NCI-H524 treated with DMSO at 0.1 percent for 48 hours (cell line): ENCODE measurements around the gene USP14.
"Not testable (repeated sequence)": the region's sequence is repeated elsewhere in the genome, so short reads cannot be mapped to it uniquely, and the experiment has no call there.

ENCODE experiments used
- DNase-seq: peaks from one replicate; lab custom pipeline; 2025; lab: John Stamatoyannopoulos, UW

Gene USP14

DNA sequence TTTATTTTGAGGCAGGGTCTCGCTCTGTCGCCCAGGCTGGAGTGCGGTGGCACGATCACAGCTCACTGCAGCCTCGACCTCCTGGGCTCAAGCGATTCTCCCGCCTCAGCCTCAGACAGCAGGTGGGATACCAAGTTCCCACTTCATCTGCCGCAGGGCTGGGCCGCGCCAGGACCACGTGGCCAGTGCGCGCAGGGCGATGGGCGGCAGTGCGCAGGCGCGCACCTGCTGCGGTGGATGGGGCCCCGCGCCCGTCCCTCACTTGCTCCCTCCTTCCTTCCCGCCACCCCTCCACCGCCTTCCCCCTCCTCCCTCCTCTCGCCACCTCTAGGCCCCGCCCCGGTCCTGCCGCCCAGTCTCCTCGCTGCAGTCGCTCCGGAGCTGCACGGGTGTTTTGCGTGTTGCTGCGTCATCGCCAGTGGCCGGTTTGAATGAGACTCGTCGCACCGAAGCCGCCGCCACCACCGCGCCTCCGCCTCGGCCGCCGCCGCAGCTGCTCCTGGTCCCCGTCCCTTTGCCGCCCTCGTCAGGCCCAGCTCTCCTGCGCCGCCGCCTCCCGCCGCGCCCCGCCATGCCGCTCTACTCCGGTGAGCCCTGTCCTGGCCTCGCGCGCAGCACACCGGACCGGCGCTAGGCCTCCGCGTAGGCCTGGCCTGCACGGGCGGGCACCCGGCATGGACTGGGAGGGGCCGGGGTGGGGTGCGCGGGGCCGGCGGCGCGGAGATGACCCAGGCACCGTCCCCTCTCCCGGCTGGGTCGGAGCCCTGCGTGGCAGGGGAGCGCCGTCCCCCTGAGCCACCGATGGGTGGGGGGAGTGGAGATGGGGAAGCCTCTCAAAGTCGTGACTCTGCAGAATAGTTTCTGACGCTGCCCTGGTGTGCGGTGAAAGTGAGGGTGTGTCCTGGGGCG, at the start of gene USP14:
TSS of gene USP14 (plus strand) at position 430 of the 909 bp plus-strand sequence. CDS start at position 572, 142 bp downstream.
- DNase-seq = peak; percentile 73

- DNase-seq = not testable (repeated sequence)
Observed at GRCh38 chr18:108665-109063, 49.7 kb upstream of the USP14 start.

GRCh38 chr18:109130-109921, 49.0 kb upstream of the USP14 start:
- not testable (repeated sequence) for DNase-seq

GRCh38 chr18:109922-110261, 48.5 kb upstream of the USP14 start:
- DNase-seq = not testable (repeated sequence)

GRCh38 chr18:110351-111201, 47.8 kb upstream of the USP14 start:
- DNase-seq = not testable (repeated sequence)

- no peak for DNase-seq
Observed at GRCh38 chr18:111306-112014, 46.9 kb upstream of the USP14 start.

GRCh38 chr18:112015-112733, 46.2 kb upstream of the USP14 start:
- DNase-seq = not testable (repeated sequence)

DNA sequence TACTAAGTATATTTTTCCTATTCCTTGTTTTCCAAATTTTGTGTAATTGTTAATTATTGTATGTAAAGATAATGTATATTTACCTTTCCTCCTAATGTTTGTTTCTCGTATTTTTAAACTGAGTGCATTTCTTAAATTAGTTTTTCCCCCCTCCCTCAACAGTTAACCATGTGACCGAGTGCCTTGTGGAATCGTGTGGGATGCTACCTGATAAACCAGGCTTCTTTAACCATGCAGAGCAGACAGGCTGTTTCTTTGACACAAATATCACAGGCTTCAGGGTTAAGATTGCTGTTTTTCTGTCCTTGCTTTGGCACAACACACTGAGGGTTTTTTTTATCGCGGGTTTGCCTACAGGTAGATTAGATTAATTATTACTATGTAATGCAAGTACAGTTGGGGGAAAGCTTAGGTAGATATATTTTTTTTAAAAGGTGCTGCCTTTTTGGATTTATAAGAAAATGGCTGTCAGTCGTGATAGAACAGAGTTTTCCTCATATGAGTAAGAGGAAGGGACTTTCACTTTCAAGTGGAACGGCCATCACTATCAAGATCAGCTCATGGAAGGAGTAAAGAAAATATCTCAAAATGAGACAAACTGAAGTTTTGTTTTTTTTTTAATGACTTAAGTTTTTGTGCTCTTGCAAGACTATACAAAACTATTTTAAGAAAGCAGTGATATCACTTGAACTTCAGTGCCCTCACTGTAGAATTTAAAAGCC, 37.7 kb upstream of the USP14 start:
- DNase-seq = not testable (repeated sequence)

DNA sequence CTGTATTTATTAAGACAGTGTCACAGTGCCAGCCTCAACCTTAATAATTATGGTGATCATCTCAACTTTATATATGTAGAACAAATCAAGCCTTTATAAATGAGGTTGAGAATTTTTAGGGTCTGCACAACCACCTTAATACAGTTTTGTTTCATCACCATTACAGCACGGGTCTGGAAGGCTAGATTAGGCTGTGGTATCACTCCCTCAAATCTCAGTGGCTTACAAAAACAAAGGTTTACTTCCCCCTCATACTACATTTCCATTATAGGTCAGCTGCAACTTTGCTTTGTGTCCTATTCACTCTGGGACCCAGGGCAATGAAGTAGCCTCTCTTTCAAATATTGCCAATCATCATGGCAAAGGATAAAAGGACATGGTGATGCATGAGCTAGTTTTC, 23.3 kb upstream of the USP14 start:
- no peak for DNase-seq

GRCh38 chr18:136433-136832, 21.9 kb upstream of the USP14 start:
- DNase-seq = no peak

DNA sequence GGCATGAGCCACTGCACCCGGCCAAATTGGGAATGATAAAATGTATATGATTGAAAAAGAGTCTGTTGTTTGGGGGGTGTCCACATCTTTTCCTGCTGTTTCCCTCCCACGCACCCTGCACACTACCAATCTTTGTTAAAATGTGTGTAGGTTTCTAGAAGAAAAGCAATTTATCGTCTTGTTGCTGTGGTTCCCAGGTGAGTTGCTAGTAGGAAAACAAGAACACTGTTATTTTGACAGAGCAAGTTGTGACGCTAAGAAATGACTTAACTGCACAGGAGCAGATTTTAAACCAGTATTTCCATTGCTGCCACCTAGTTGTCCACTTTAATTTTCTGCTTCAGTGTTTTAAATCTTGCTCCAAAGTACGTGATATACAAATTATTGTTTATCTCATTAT, 21.0 kb upstream of the USP14 start:
- no peak for DNase-seq

DNA sequence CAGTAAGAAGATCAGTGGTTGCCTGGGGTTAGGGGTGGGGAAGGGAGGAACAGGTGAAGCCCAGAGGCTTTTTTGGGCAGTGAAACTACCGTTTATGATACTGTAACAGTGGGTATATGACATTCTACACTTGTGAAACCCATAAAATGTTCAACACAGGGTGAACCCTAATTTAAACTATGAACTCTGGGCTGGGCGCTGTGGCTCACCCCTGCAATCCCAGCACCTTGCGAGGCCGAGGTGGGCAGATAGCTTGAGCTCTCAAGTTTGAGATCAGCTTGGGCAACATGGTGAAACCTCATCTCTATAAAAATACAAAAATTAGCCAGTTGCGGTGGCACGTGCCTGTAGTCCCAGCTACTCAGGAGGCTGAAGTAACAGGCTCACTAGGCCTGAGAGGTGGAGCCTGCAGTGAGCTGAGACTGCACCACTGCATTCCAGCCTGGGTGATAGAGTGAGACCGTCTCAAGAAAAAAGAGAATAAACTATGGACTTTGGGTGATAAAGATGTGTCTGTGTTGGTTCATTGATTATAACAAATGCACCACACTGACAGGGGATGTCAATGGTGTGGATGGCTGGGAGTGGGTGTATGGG, 17.6 kb upstream of the USP14 start:
- no peak for DNase-seq

GRCh38 chr18:142624-143296, 15.6 kb upstream of the USP14 start:
- not testable (repeated sequence) for DNase-seq

DNA sequence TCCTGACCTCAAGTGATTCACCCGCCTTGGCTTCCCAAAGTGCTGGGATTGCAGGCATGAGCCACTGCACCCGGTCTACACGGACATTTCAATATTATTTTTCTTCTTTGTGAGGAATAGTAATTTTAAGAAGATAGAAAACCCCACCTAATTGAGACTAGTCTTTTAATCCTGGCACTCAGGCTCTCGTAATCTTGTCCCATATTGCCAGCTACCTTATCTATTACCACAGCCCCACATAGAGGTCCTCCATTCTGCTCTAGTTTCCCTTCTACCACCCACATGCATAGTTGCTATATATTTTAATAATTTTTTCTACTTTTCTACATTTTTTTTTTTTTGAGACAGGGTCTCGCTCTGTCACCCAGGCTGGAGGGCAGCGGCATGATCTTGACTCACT, 9.5 kb upstream of the USP14 start:
- DNase-seq = no peak

- DNase-seq = no peak
Observed at GRCh38 chr18:154151-154550, 4.2 kb upstream of the USP14 start.

GRCh38 chr18:155688-156087, 2.7 kb upstream of the USP14 start:
- no peak for DNase-seq

GRCh38 chr18:156514-157230, 1.7 kb upstream of the USP14 start:
- DNase-seq = no peak

DNA sequence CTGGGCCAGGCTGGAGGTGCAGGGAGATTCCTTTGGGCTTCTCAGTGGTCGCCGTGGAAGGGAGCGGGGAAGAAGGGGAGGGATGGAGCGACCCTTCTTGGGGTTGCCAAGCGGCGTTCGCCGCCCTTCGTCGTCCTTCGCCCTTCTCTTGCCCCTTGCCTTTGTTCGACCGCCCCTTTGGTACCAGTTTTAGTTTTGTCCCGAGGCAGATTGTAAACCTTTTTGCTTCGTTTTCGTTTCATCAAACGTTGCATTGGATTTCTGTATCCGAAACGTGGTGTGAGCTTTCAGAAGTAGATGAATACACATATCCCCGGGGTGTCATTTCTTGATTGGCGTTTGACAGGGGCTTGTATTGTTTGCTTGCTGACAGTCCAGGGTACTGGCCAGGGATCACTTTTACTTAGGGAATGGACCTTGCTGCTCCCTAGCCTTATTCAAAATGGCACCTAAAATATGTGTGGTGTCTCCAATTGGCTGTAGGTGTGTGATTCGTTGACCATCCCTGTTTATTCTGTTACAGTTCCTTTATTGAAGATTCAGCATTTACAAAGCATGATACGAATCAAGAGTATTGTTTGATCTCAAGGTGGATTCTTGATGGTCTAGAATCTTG, 788 bp downstream of the USP14 start:
- DNase-seq = no peak
